Esophagus squamous epithelium (tissue), 4 donors: ENCODE results near the gene SF3A2.

Source experiments
- POLR2A ChIP-seq, 4 donors: fragments of 450-650 bp; IDR thresholded peaks; one replicate each; pipeline ENCODE4 v1.6.1; 2017; ENCODE audit warnings: antibody characterized with exemption in 4 of 4, mild to moderate bottlenecking in 4 of 4, moderate library complexity in 3 of 4
- TF ChIP-seq, protein P1 (sequence below), 6 experiments: fragments of 450-650 bp in 4 of 6; fragments of 200-600 bp in 2 of 6; sonication (generic) in 2 of 6; IDR thresholded peaks; one replicate each; pipeline ENCODE4 v1.5.1; 2016 to 2019; ENCODE audit warnings: antibody characterized with exemption in 6 of 6, mild to moderate bottlenecking in 4 of 6, moderate library complexity in 4 of 6

DNA sequence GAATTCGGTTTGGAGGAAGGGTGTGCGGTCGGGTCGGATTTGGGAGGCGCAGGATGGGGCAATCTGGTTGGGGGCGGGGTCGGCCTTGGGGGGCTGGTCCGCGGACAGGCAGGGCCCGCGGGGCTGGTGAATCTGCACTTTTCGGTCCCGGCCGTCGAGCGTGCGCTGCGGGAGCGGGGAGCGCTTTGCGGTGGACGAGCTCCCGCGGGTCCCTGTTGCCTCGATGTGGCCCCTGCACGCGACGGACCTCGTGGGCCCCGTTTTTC is 33.5 kb downstream of the SF3A2 start:
- TF ChIP-seq, protein P1, sequence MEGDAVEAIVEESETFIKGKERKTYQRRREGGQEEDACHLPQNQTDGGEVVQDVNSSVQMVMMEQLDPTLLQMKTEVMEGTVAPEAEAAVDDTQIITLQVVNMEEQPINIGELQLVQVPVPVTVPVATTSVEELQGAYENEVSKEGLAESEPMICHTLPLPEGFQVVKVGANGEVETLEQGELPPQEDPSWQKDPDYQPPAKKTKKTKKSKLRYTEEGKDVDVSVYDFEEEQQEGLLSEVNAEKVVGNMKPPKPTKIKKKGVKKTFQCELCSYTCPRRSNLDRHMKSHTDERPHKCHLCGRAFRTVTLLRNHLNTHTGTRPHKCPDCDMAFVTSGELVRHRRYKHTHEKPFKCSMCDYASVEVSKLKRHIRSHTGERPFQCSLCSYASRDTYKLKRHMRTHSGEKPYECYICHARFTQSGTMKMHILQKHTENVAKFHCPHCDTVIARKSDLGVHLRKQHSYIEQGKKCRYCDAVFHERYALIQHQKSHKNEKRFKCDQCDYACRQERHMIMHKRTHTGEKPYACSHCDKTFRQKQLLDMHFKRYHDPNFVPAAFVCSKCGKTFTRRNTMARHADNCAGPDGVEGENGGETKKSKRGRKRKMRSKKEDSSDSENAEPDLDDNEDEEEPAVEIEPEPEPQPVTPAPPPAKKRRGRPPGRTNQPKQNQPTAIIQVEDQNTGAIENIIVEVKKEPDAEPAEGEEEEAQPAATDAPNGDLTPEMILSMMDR (IDR thresholded peaks at IDR 0.05): no peak
- no peak for TF ChIP-seq POLR2A (IDR thresholded peaks at IDR 0.05)
